Trophoblast cell (in vitro differentiated cells and primary cell): Measurements from ENCODE around the gene TBPL1.

Source experiments
- DNase-seq, 2 donors: peaks; one replicate each; pipeline ENCODE4 v3.0.0-alpha.2; 2016
- H2AFZ ChIP-seq: 2 replicates; pipeline ENCODE4 v1.6.1; 2013; ENCODE audit warnings: low read length, moderate library complexity, mild to moderate bottlenecking; ENCODE audit not compliant: insufficient read depth, poor library complexity
- H2AK5ac ChIP-seq: 2 replicates; pipeline ENCODE4 v1.6.1; 2013; ENCODE audit warnings: mild to moderate bottlenecking, low read length
- H2BK120ac ChIP-seq: 2 replicates; pipeline ENCODE4 v1.6.1; 2013; ENCODE audit warnings: low read length, mild to moderate bottlenecking, moderate library complexity; ENCODE audit not compliant: insufficient read depth, poor library complexity
- H2BK12ac ChIP-seq: 2 replicates; pipeline ENCODE4 v1.6.1; 2013; ENCODE audit warnings: mild to moderate bottlenecking, low read length, moderate library complexity
- H2BK5ac ChIP-seq: 2 replicates; pipeline ENCODE4 v1.6.1; 2013; ENCODE audit warnings: low read length, low read depth, moderate library complexity, mild to moderate bottlenecking; ENCODE audit not compliant: poor library complexity
- H3K14ac ChIP-seq: 2 replicates; pipeline ENCODE4 v1.6.1; 2013; ENCODE audit warnings: mild to moderate bottlenecking, low read length
- H3K18ac ChIP-seq: 2 replicates; pipeline ENCODE4 v1.6.1; 2013; ENCODE audit warnings: mild to moderate bottlenecking, low read length
- H3K23ac ChIP-seq: 2 replicates; pipeline ENCODE4 v1.6.1; 2013; ENCODE audit warnings: low read length
- H3K27ac ChIP-seq: 2 replicates; pipeline ENCODE4 v1.5.1; 2013; ENCODE audit warnings: low read depth, mild to moderate bottlenecking, inconsistent platforms, low read length, moderate library complexity
- H3K27me3 ChIP-seq: 2 replicates; pipeline ENCODE4 v1.6.1; 2013; ENCODE audit warnings: inconsistent platforms, mild to moderate bottlenecking, low read length, moderate library complexity; ENCODE audit not compliant: insufficient read depth
- H3K36me3 ChIP-seq, 2 experiments: 1 replicate in 1 of 2; 2 replicates in 1 of 2; pipeline ENCODE4 v1.6.1; 2013; ENCODE audit warnings: low read length in 2 of 2, mild to moderate bottlenecking in 2 of 2, moderate library complexity in 1 of 2; ENCODE audit not compliant: insufficient read depth in 2 of 2, control insufficient read depth in 1 of 2
- H3K4ac ChIP-seq: 2 replicates; pipeline ENCODE4 v1.6.1; 2013; ENCODE audit warnings: low read depth, mild to moderate bottlenecking, low read length, moderate library complexity
- H3K4me1 ChIP-seq, 2 experiments: 1 replicate in 1 of 2; 2 replicates in 1 of 2; pipeline ENCODE4 v1.6.1; 2013; ENCODE audit warnings: low read length in 2 of 2, mild to moderate bottlenecking in 2 of 2, moderate library complexity in 1 of 2; ENCODE audit not compliant: insufficient read depth in 2 of 2, control insufficient read depth in 1 of 2
- H3K4me2 ChIP-seq: 2 replicates; pipeline ENCODE4 v1.6.1; 2013; ENCODE audit warnings: inconsistent platforms, mild to moderate bottlenecking, low read length, moderate library complexity
- H3K4me3 ChIP-seq: 2 replicates; pipeline ENCODE4 v1.5.1; 2013; ENCODE audit warnings: mild to moderate bottlenecking, low read depth, low read length, inconsistent platforms
- H3K79me1 ChIP-seq: one replicate; pipeline ENCODE4 v1.6.1; 2013; ENCODE audit warnings: low read length
- H3K79me2 ChIP-seq: 2 replicates; pipeline ENCODE4 v1.6.1; 2013; ENCODE audit warnings: low read length, mild to moderate bottlenecking; ENCODE audit not compliant: control insufficient read depth, insufficient read depth, poor library complexity
- H3K9ac ChIP-seq: 2 replicates; pipeline ENCODE4 v1.6.1; 2013; ENCODE audit warnings: mild to moderate bottlenecking, low read length
- H3K9me3 ChIP-seq: 2 replicates; pipeline ENCODE4 v1.6.1; 2013; ENCODE audit warnings: low read depth, mild to moderate bottlenecking, control low read depth, inconsistent platforms, low read length; ENCODE audit not compliant: insufficient read depth
- H4K12ac ChIP-seq: 2 replicates; pipeline ENCODE4 v1.6.1; 2013; ENCODE audit warnings: low read depth, mild to moderate bottlenecking, low read length, moderate library complexity
- H4K8ac ChIP-seq: 2 replicates; pipeline ENCODE4 v1.6.1; 2013; ENCODE audit warnings: low read depth, mild to moderate bottlenecking, low read length, moderate library complexity
- H4K91ac ChIP-seq: one replicate; pipeline ENCODE4 v1.6.1; 2013; ENCODE audit warnings: low read depth, mild to moderate bottlenecking, low read length, moderate library complexity
- WGBS: extraction: QIAGEN DNeasy Blood & Tissue Kit; methylation state at CpG from one replicate; pipeline ENCODE4 v1.1.7; 2013; ENCODE audit warnings: missing lambda C conversion rate; ENCODE audit not compliant: insufficient read length, insufficient coverage; ENCODE audit errors: extremely low coverage; 5-methylcytosine and 5-hydroxymethylcytosine counted together

Gene TBPL1

GRCh38 chr6:133971861-133972260 is 18.8 kb downstream of the TBPL1 start:
- Histone ChIP-seq H4K8ac (no peak overlapping the region), H2BK5ac (no peak overlapping the region), H3K36me3 (no peaks in the 10 kb centered on the region), H3K4me3 (no peak overlapping the region), H3K79me1 (no peaks in the 10 kb centered on the region), H3K9ac (no peak overlapping the region), H3K4me1 (peaks cover 0 to 2% of the 10 kb centered on the region in 2 experiments), H3K23ac (no peak overlapping the region), H2BK120ac (no peak overlapping the region), H2AFZ (no peak overlapping the region), H4K12ac (no peak overlapping the region), H3K79me2 (no peaks in the 10 kb centered on the region), H3K14ac (no peak overlapping the region), H4K91ac (no peak overlapping the region), H3K27me3 (no peaks in the 10 kb centered on the region), H2BK12ac (no peak overlapping the region), H2AK5ac (no peak overlapping the region), H3K9me3 (no peaks in the 10 kb centered on the region), H3K18ac (no peak overlapping the region), H3K4ac (no peak overlapping the region), H3K27ac (no peak overlapping the region), H3K4me2 (no peak overlapping the region)
- WGBS, result no CpG with 5 or more reads among the region's 1 CpG
- DNase-seq, result peak in 1 of 2 donors; percentile 68

DNA sequence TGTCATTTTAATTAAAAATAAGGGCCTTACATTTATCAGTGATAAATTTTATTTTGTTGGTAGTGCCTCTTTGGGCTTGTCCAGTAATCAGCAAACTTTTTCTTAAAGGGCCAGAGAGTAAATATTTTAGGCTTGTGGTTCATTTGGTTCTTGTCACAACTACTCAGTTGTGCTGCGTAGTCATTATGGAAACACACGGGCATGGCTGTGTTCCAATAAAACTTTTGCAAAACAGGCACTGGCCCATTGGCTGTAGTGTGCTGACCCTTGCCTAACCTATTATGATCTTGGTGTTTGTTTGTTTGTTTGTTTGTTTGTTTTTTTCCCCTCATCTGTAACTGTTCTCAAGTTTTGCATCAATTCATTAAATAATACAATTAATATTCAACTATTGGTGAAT is 19.4 kb downstream of the TBPL1 start:
- Histone ChIP-seq H3K27ac (no peak overlapping the region), H3K14ac (no peak overlapping the region), H4K12ac (no peak overlapping the region), H3K36me3 (no peaks in the 10 kb centered on the region), H3K27me3 (no peaks in the 10 kb centered on the region), H3K4me1 (peaks cover 0 to 2% of the 10 kb centered on the region in 2 experiments), H3K9me3 (no peaks in the 10 kb centered on the region), H2BK120ac (no peak overlapping the region), H2AK5ac (no peak overlapping the region), H4K91ac (no peak overlapping the region), H3K9ac (no peak overlapping the region), H3K4ac (no peak overlapping the region), H2AFZ (no peak overlapping the region), H2BK12ac (no peak overlapping the region), H3K4me3 (no peak overlapping the region), H2BK5ac (no peak overlapping the region), H3K23ac (no peak overlapping the region), H3K18ac (no peak overlapping the region), H3K79me1 (no peaks in the 10 kb centered on the region), H3K4me2 (no peak overlapping the region), H4K8ac (no peak overlapping the region), H3K79me2 (no peaks in the 10 kb centered on the region)
- no CpG with 5 or more reads among the region's 2 CpGs for WGBS
- no peak for DNase-seq

GRCh38 chr6:133973109-133973971 is 20.3 kb downstream of the TBPL1 start:
- no peaks in the 10 kb centered on the region for H3K79me1 ChIP-seq
- no peak overlapping the region for H4K91ac ChIP-seq
- H4K8ac ChIP-seq, result no peak overlapping the region
- H3K14ac ChIP-seq, result no peak overlapping the region
- no peak overlapping the region for H2BK120ac ChIP-seq
- H3K4me2 ChIP-seq, result no peak overlapping the region
- H3K4me1 ChIP-seq, result no peaks in the 10 kb centered on the region
- H3K9me3 ChIP-seq, result no peaks in the 10 kb centered on the region
- H2BK5ac ChIP-seq, result no peak overlapping the region
- peak in 1 of 2 donors; percentile 81 for DNase-seq
- no peak overlapping the region for H3K27ac ChIP-seq
- H3K4ac ChIP-seq, result no peak overlapping the region
- no peak overlapping the region for H2AFZ ChIP-seq
- H3K9ac ChIP-seq, result no peak overlapping the region
- WGBS, result no CpG with 5 or more reads among the region's 4 CpGs
- H2BK12ac ChIP-seq, result no peak overlapping the region
- no peaks in the 10 kb centered on the region for H3K27me3 ChIP-seq
- H3K23ac ChIP-seq, result no peak overlapping the region
- H4K12ac ChIP-seq, result no peak overlapping the region
- H2AK5ac ChIP-seq, result no peak overlapping the region
- no peaks in the 10 kb centered on the region for H3K36me3 ChIP-seq
- H3K18ac ChIP-seq, result no peak overlapping the region
- no peaks in the 10 kb centered on the region for H3K79me2 ChIP-seq
- H3K4me3 ChIP-seq, result no peak overlapping the region

- DNase-seq, result peak in 1 of 2 donors; percentile 28
- Histone ChIP-seq H3K14ac (no peak overlapping the region), H3K27ac (no peak overlapping the region), H4K91ac (no peak overlapping the region), H2BK12ac (no peak overlapping the region), H3K23ac (no peak overlapping the region), H3K79me1 (no peaks in the 10 kb centered on the region), H3K9ac (no peak overlapping the region), H3K79me2 (no peaks in the 10 kb centered on the region), H3K9me3 (no peaks in the 10 kb centered on the region), H3K4me1 (peaks cover 0 to 2% of the 10 kb centered on the region in 2 experiments), H2BK5ac (no peak overlapping the region), H2AFZ (no peak overlapping the region), H2BK120ac (no peak overlapping the region), H4K8ac (no peak overlapping the region), H3K18ac (no peak overlapping the region), H3K4ac (no peak overlapping the region), H3K4me2 (no peak overlapping the region), H3K27me3 (no peaks in the 10 kb centered on the region), H4K12ac (no peak overlapping the region), H3K4me3 (no peak overlapping the region), H2AK5ac (no peak overlapping the region), H3K36me3 (peaks cover 0 to 2% of the 10 kb centered on the region in 2 experiments)
- WGBS, result no CpG with 5 or more reads among the region's 2 CpGs
These were observed 25.2 kb downstream of the TBPL1 start for GRCh38 chr6:133977983-133978895.
